Duodenal mucosa (tissue), 2 donors: ENCODE data around the gene MID2.
"Not testable (repeated sequence)": the region's sequence is repeated elsewhere in the genome, so short reads cannot be mapped to it uniquely, and the experiment has no call there.

Experiments
- H3K27ac ChIP-seq: one replicate; pipeline ENCODE4 v1.7.0; 2013; ENCODE audit warnings: low read depth, low read length
- H3K27me3 ChIP-seq, 2 donors: one replicate each; pipeline ENCODE4 v1.7.0; 2013; ENCODE audit warnings: low read length in 2 of 2, control low read depth in 1 of 2; ENCODE audit not compliant: insufficient read depth in 2 of 2, control insufficient read depth in 1 of 2
- H3K36me3 ChIP-seq, 2 donors: one replicate each; pipeline ENCODE4 v1.7.0; 2013; ENCODE audit warnings: low read length in 2 of 2, control low read depth in 1 of 2; ENCODE audit not compliant: insufficient read depth in 2 of 2, control insufficient read depth in 1 of 2
- H3K4me1 ChIP-seq, 2 donors: one replicate each; pipeline ENCODE4 v1.7.0; 2013; ENCODE audit warnings: low read length in 2 of 2, control low read depth in 1 of 2; ENCODE audit not compliant: insufficient read depth in 2 of 2, control insufficient read depth in 1 of 2
- H3K4me3 ChIP-seq, 2 donors: one replicate each; pipeline ENCODE4 v1.7.0; 2013; ENCODE audit warnings: low read length in 2 of 2, low read depth in 1 of 2
- H3K9ac ChIP-seq, 2 donors: one replicate each; pipeline ENCODE4 v1.7.0; 2013; ENCODE audit warnings: low read length in 2 of 2, low read depth in 1 of 2
- H3K9me3 ChIP-seq, 2 donors: one replicate each; pipeline ENCODE4 v1.7.0; 2013; ENCODE audit warnings: low read length in 2 of 2, control low read depth in 1 of 2; ENCODE audit not compliant: control insufficient read depth in 1 of 2

MID2 gene

GRCh38 chrX:107825698-107826237 lies at the start of gene MID2:
Gene MID2 (plus strand): TSS chrX:107825866. CDS start chrX:107826427, 561 bp downstream.
- peak within 1 kb of the TSS; percentile 66 for H3K27ac ChIP-seq
- H3K27me3 ChIP-seq = peaks cover 0 to 7% of the 10 kb centered on the region in 2 donors
- H3K9me3 ChIP-seq = no peaks in the 10 kb centered on the region
- no peaks in the 10 kb centered on the region for H3K36me3 ChIP-seq
- H3K4me3 ChIP-seq = peak within 1 kb of the TSS; percentile 60 to 61
- peak within 1 kb of the TSS; percentile 25 to 33 for H3K9ac ChIP-seq
- peaks cover 0 to 7% of the 10 kb centered on the region in 2 donors for H3K4me1 ChIP-seq

GRCh38 chrX:107776649-107777535 lies 48.8 kb upstream of the MID2 start:
- Histone ChIP-seq H3K9me3 (no peaks in the 10 kb centered on the region), H3K4me1 (peaks cover 0 to 10% of the 10 kb centered on the region in 2 donors), H3K4me3 (peak overlapping the region; percentile 77), H3K36me3 (no peaks in the 10 kb centered on the region), H3K27ac (peak overlapping the region; percentile 3), H3K9ac (peak overlapping the region; percentile 39 to 54), H3K27me3 (no peaks in the 10 kb centered on the region)

- H3K4me1 ChIP-seq = peaks cover 0 to 10% of the 10 kb centered on the region in 2 donors
- no peak within 1 kb of the TSS for H3K27ac ChIP-seq
- H3K9ac ChIP-seq = peak within 1 kb of the TSS; percentile 39 to 54
- H3K9me3 ChIP-seq = no peaks in the 10 kb centered on the region
- no peaks in the 10 kb centered on the region for H3K36me3 ChIP-seq
- peak within 1 kb of the TSS; percentile 77 for H3K4me3 ChIP-seq
- no peaks in the 10 kb centered on the region for H3K27me3 ChIP-seq
Observed at GRCh38 chrX:107777536-107777832, 48.2 kb upstream of the MID2 start, which contains the start of gene NCBP2L. Gene NCBP2L (plus strand): TSS chrX:107777733. CDS start chrX:107794221, 16,488 bp downstream.

GRCh38 chrX:107780525-107780924 lies 45.1 kb upstream of the MID2 start:
- Histone ChIP-seq H3K36me3 (no peaks in the 10 kb centered on the region), H3K9me3 (no peaks in the 10 kb centered on the region), H3K9ac (no peak overlapping the region), H3K4me3 (no peak overlapping the region), H3K4me1 (peaks cover 0 to 4% of the 10 kb centered on the region in 2 donors), H3K27ac (no peak overlapping the region), H3K27me3 (no peaks in the 10 kb centered on the region)

- no peak overlapping the region for H3K27ac ChIP-seq
- H3K4me3 ChIP-seq = no peak overlapping the region
- H3K27me3 ChIP-seq = no peaks in the 10 kb centered on the region
- H3K9ac ChIP-seq = no peak overlapping the region
- H3K4me1 ChIP-seq = no peaks in the 10 kb centered on the region
- H3K9me3 ChIP-seq = no peaks in the 10 kb centered on the region
- H3K36me3 ChIP-seq = no peaks in the 10 kb centered on the region
Observed at GRCh38 chrX:107787827-107788226, 37.8 kb upstream of the MID2 start.

- no peaks in the 10 kb centered on the region for H3K9me3 ChIP-seq
- no peaks in the 10 kb centered on the region for H3K27me3 ChIP-seq
- H3K36me3 ChIP-seq = no peaks in the 10 kb centered on the region
- H3K9ac ChIP-seq = no peak overlapping the region
- no peaks in the 10 kb centered on the region for H3K4me1 ChIP-seq
- H3K27ac ChIP-seq = no peak overlapping the region
- no peak overlapping the region for H3K4me3 ChIP-seq
Observed at GRCh38 chrX:107804427-107804826, 21.2 kb upstream of the MID2 start.

GRCh38 chrX:107805179-107805578 lies 20.5 kb upstream of the MID2 start:
- Histone ChIP-seq H3K9me3 (no peaks in the 10 kb centered on the region), H3K4me1 (no peaks in the 10 kb centered on the region), H3K4me3 (no peak overlapping the region), H3K27me3 (no peaks in the 10 kb centered on the region), H3K27ac (no peak overlapping the region), H3K36me3 (no peaks in the 10 kb centered on the region), H3K9ac (no peak overlapping the region)

- not testable (repeated sequence) for H3K9me3 ChIP-seq, H3K27me3 ChIP-seq, H3K9ac ChIP-seq, H3K27ac ChIP-seq, H3K4me3 ChIP-seq, H3K4me1 ChIP-seq, H3K36me3 ChIP-seq
Observed at GRCh38 chrX:107810053-107810452, 15.6 kb upstream of the MID2 start.

- H3K36me3 ChIP-seq = no peaks in the 10 kb centered on the region
- no peaks in the 10 kb centered on the region for H3K27me3 ChIP-seq
- H3K9ac ChIP-seq = no peak overlapping the region
- no peak overlapping the region for H3K27ac ChIP-seq
- no peaks in the 10 kb centered on the region for H3K4me1 ChIP-seq
- H3K9me3 ChIP-seq = peaks cover 0 to 4% of the 10 kb centered on the region in 2 donors
- H3K4me3 ChIP-seq = no peak overlapping the region
Observed at GRCh38 chrX:107818900-107819521, 6.7 kb upstream of the MID2 start.

GRCh38 chrX:107823042-107823441 lies 2.6 kb upstream of the MID2 start:
- H3K4me3 ChIP-seq = no peak overlapping the region
- peaks cover 0 to 4% of the 10 kb centered on the region in 2 donors for H3K9me3 ChIP-seq
- H3K27ac ChIP-seq = no peak overlapping the region
- no peak overlapping the region for H3K9ac ChIP-seq
- no peaks in the 10 kb centered on the region for H3K36me3 ChIP-seq
- peaks cover 0 to 7% of the 10 kb centered on the region in 2 donors for H3K4me1 ChIP-seq
- H3K27me3 ChIP-seq = peaks cover 0 to 4% of the 10 kb centered on the region in 2 donors
